Head of caudate nucleus (tissue), 42 donors: ENCODE results near the gene GK.

Experiments used
- DNase-seq, 42 donors: peaks; one replicate each; pipeline versions ENCODE4 v3.0.0 to v3.0.0-alpha.2; 2020 to 2021; ENCODE audit warnings: mixed read lengths in 7 of 42
- intact Hi-C: fragments of 100-400 bp; cut with DNase I; formaldehyde crosslinking; loops from one replicate; pipeline ENCODE4 v1.15.0; 2022

Gene GK

DNA sequence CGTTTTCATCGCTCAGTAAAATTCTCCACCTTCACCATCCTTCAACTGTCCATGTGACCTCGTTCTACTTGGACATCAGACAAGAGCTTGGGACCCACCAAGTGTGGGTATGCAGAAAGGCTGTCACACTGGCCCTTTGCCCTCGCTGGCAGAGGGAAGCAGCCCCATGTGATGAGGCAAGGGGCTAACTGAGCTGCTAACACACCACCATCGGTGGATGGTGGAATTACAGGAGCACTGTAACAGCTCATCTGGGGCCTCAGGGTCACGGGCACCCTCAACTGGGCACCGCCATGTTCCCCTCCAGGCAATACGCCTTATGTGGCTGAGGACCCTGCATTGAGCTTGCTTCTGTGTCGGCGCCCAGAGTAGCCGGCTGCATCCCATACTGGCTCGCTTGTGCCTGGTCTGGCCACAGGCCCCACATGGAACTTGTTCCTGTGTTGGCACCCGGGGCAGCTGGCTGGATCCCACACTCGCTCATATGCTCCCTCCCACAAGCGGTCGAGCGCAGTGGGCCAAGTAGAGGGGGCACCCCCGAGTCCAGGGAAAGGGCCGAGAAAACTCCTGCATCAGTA is 126.3 kb downstream of the GK start:
- DNase-seq: peak in 1 of 42 donors; percentile 21
- intact Hi-C loops: no loop called here
